Stimulated activated CD8-positive, alpha-beta memory T cell treated with anti-CD3 and anti-CD28 coated beads, Interleukin-12 subunit alpha, Interleukin-12 subunit beta, amount 100 ng/mL, for 4 hours (primary cell): ENCODE data around the gene C1GALT1.

Source experiments
- DNase-seq: peaks from one replicate; pipeline ENCODE4 v3.0.0-alpha.2; 2020; ENCODE audit warnings: low read depth

C1GALT1 gene

DNA sequence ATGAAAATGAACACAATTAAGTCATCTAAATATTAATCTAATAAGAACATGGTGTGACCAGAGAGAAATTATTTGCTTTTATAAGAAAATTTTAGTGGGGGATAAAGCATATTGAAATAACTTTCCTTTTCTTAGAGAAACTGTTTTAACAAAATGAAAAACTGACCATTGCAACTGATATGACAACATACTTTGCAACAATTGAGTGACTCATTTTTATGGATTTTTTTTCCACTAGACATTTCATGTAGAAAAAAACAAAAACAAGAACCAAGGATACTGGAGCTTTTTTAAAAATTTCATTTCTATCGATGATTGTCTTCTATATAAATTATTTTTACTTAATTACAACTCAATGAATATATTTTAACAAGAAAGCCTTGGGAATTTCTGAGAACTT is 90.0 kb downstream of the C1GALT1 start:
- DNase-seq = no peak

DNA sequence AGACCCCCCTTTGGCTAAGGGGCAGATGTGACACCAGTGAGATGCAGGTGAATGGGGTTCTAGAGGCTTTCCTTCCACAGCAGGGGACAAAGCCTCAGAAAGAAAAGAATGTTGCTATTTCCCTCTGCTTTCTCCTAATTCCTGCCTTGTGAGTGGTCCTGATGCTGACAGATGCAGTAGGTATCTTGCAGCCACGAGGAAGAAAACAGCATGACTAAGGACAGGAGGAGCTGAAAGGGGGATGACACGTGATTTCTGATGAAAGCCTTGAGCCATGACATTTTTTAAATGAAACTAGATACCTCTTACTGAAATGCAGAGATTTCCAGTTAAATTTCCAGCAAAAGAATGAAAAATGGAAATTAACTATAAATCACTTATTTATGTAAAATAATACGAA is 92.4 kb downstream of the C1GALT1 start:
- DNase-seq = no peak

DNA sequence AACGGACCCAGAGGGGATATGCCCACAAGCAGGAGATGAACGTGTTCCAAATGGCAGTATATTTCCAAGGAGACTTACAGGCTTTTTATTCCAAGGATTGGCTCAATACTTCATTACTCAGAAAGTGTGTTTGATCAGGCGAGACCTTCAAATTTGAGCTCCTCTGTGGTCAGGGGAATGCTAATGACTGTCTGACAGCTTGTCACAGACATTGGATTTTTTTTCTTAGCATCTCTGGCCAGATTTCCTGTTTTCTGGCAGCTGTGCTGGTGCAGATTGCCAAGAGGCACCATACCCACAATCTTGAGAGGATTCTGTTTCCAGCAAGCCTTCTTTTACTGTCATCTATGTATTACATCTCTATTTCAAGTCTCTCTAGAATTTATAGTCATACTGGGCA is 93.8 kb downstream of the C1GALT1 start:
- no peak for DNase-seq

DNA sequence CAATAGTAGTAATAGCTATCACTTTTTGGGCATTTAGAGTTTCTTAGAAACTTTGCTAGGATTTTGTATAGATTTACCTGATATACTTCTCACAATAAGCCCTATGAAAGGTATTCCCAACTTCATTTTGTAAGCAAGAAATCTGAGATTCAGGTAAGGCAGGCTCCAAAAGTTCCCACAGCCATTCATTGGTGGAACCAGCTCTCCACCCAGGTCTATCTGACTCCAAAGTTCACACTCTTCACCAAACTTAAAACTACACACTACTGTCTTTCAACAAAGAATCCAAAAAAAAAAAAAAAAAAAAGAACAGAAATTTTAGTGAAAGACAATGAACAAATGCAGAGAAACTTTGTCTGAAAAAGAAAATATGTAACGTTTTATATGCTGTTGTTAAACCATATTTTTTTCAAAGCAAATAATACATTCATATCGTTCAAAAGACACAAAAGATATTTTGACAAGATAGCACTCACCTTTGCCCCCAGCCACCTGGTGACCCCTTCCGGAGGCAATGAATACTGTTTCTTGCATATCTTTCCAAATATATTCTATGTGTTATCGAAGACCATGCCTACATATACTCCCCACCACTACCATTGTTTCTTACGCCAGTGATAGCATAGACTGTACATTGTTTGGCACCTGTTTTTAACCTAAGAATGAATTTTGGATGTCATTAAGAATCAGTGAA is 108.2 kb downstream of the C1GALT1 start:
- DNase-seq = no peak

DNA sequence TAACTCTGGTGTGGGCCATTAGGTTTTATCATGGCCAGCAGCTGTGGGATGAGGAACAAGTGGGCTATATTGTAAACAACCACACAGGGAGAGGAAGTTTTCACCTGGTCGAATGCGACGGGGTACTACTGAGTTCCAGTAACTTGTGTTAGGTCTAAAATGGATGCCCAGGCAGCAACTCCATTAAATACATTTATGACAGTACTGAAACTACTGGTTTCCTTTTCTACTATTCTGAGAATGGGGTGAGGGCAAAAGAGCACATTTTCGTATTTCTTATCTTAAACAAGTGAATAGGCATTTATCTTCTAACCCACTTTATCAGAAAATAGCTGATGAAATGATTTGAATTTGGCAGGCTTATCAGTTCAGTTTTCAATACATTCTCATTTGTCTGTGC is 109.7 kb downstream of the C1GALT1 start:
- no peak for DNase-seq

DNA sequence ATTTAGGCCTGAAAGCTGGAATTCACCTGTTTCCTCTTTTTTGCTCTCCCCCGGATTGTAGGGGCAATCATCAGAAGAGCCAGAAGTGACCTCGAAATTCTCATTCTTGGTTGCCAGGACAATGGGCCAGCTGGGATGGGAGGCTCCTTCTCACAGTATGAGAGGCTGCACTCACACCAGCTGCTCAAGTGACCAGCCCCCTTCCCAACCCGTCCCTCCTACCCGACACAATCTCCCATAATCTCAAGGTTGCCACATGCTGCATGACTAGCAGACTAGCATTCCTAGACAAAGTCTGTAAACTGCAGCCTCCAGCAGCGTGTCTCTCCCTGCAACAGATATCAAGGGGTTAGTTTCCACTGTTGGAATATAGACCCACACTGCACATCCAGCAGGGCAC is 110.3 kb downstream of the C1GALT1 start:
- DNase-seq = no peak

DNA sequence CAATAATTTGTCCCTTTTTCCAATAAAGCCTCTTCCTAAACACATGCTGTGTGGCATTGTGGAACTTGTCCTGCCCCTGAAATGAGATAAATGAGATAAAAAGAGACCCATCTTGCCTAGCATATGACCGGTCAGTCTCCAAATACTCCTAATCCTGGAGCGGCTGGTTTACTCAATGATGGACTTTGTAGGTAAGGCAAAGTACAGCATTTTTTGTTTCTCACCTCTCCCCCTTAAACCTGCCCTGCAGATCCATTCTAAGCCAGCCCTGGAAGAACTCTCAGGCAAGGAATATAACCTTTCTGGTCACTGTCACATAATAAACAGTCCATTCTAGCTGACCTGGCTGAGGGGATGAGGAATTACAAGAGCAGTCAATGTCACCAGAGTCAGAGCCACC is 110.7 kb downstream of the C1GALT1 start:
- no peak for DNase-seq

DNA sequence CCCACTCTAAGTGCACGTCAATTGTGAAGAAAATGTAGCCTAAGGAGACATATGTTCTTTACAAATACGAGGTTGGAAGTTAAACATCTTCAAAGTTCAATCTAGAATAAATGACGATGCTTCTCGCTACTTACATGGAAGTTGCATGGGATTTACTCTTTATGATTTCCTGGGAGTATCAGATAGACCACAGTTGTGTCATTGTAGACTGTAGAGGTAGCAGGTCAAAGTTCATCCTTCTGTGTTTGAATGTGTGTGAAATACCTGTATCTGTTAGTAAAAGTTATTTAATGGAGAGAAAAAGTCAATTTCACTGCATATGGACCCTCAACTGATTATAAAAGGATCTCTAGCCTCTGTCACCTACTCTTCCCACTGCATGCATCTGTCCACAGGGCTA is 112.6 kb downstream of the C1GALT1 start:
- no peak for DNase-seq
